ENCODE measurements around the gene PRKCZ.

The PRKCZ gene

GRCh38 chr1:2070016-2070415, 19.8 kb downstream of the PRKCZ start:
- no peak for DNase-seq (ENCODE audit: insufficient read length, low spot score)
- FAIRE-seq: no peak
- TF ChIP-seq POLR2A (IDR thresholded peaks at IDR 0.05; ENCODE audit: low read depth, low read length): no peak

- DNase-seq (ENCODE audit: insufficient read length, low spot score) (no peak), FAIRE-seq (no peak)
- TF ChIP-seq POLR2A (IDR thresholded peaks at IDR 0.05; ENCODE audit: low read depth, low read length) (no peak), TAF1 (IDR thresholded peaks at IDR 0.05; ENCODE audit: low read depth, low read length) (no peak)
Observed at GRCh38 chr1:2070800-2071530, 20.8 kb downstream of the PRKCZ start.

GRCh38 chr1:2072109-2072806, 22.0 kb downstream of the PRKCZ start:
- FAIRE-seq: no peak
- no peak for TF ChIP-seq PAX5 (IDR thresholded peaks at IDR 0.05; ENCODE audit: insufficient read depth, low read length, severe bottlenecking)
- TF ChIP-seq POU2F2 (IDR thresholded peaks at IDR 0.05; ENCODE audit: low read depth, low read length): no peak
- no peak for TF ChIP-seq POLR2AphosphoS5 (IDR thresholded peaks at IDR 0.05; ENCODE audit: low read depth, low read length)
- TF ChIP-seq SPI1 (IDR thresholded peaks at IDR 0.05; ENCODE audit: low read depth, low read length): no peak
- no peak for TF ChIP-seq POLR2A (IDR thresholded peaks at IDR 0.05; ENCODE audit: low read depth, low read length)
- no peak for TF ChIP-seq TAF1 (IDR thresholded peaks at IDR 0.05; ENCODE audit: low read depth, low read length)
- DNase-seq (ENCODE audit: insufficient read length, low spot score): no peak

DNA sequence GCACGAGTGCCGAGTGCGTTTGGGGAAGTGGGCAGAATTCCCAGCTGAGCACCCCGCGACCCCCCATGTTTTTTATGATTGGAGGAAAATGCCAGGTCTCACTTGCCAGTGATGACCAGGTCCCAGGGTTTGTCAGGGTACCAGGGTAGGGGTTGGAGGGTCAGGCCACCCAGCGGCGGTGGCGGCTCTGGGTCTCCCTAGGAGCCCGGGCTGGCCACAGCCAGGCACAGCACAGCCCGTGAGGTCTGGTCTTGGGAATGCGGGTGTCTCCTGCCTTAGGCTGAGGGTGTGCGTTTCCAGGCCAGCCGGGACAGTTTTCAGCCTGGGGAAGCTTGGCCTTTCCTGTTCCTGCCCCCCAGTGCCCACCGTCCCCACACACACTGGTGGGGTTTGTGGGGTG, 22.7 kb downstream of the PRKCZ start:
- DNase-seq (ENCODE audit: insufficient read length, low spot score): no peak
- TF ChIP-seq POU2F2 (IDR thresholded peaks at IDR 0.05; ENCODE audit: low read depth, low read length): no peak
- TF ChIP-seq SPI1 (IDR thresholded peaks at IDR 0.05; ENCODE audit: low read depth, low read length): no peak
- no peak for TF ChIP-seq TAF1 (IDR thresholded peaks at IDR 0.05; ENCODE audit: low read depth, low read length)
- FAIRE-seq: no peak

- no peak for DNase-seq (ENCODE audit: insufficient read length, low spot score)
- no peak for FAIRE-seq
- TF ChIP-seq SPI1 (IDR thresholded peaks at IDR 0.05; ENCODE audit: low read depth, low read length): no peak
- TF ChIP-seq POLR2A (IDR thresholded peaks at IDR 0.05; ENCODE audit: low read depth, low read length): no peak
- no peak for TF ChIP-seq POLR2AphosphoS5 (IDR thresholded peaks at IDR 0.05; ENCODE audit: low read depth, low read length)
- TF ChIP-seq PAX5 (IDR thresholded peaks at IDR 0.05; ENCODE audit: insufficient read depth, low read length, severe bottlenecking): no peak
- TF ChIP-seq POU2F2 (IDR thresholded peaks at IDR 0.05; ENCODE audit: low read depth, low read length): no peak
- no peak for TF ChIP-seq TAF1 (IDR thresholded peaks at IDR 0.05; ENCODE audit: low read depth, low read length)
Observed at GRCh38 chr1:2073382-2074230, 23.4 kb downstream of the PRKCZ start.

DNA sequence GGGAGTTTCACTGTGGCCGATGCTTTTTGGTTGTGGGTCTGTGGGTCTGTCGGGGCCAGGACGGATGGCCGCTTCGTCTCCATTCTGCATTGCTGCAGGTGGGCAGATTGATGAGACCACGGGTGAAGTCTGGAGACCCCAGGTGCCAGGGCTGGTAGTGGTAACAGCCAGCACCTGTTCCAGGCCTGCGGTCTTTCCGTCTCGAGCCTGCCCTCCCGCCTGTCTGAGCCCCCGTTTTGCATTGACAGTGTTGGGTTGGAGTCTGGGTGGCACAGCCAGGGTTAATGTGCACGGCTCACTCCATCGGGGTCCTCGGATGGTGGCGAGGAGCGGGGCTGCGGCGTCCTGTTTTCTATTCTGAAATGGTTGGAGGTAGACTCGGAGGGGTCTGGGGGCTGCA, 24.2 kb downstream of the PRKCZ start:
- DNase-seq (ENCODE audit: insufficient read length, low spot score) (no peak), FAIRE-seq (no peak)
- TF ChIP-seq POU2F2 (IDR thresholded peaks at IDR 0.05; ENCODE audit: low read depth, low read length) (no peak), POLR2AphosphoS5 (IDR thresholded peaks at IDR 0.05; ENCODE audit: low read depth, low read length) (no peak), TAF1 (IDR thresholded peaks at IDR 0.05; ENCODE audit: low read depth, low read length) (no peak), POLR2A (IDR thresholded peaks at IDR 0.05; ENCODE audit: low read depth, low read length) (no peak)

- DNase-seq (ENCODE audit: insufficient read length, low spot score) (no peak), FAIRE-seq (no peak)
- TF ChIP-seq POLR2A (IDR thresholded peaks at IDR 0.05; ENCODE audit: low read depth, low read length) (no peak), SPI1 (IDR thresholded peaks at IDR 0.05; ENCODE audit: low read depth, low read length) (no peak), POU2F2 (IDR thresholded peaks at IDR 0.05; ENCODE audit: low read depth, low read length) (no peak), POLR2AphosphoS5 (IDR thresholded peaks at IDR 0.05; ENCODE audit: low read depth, low read length) (no peak), PAX5 (IDR thresholded peaks at IDR 0.05; ENCODE audit: insufficient read depth, low read length, severe bottlenecking) (no peak), TAF1 (IDR thresholded peaks at IDR 0.05; ENCODE audit: low read depth, low read length) (no peak)
Observed at GRCh38 chr1:2074944-2075740, 24.9 kb downstream of the PRKCZ start.

GRCh38 chr1:2076826-2077225, 26.6 kb downstream of the PRKCZ start:
- no peak for DNase-seq (ENCODE audit: insufficient read length, low spot score)
- FAIRE-seq: no peak
- TF ChIP-seq TAF1 (IDR thresholded peaks at IDR 0.05; ENCODE audit: low read depth, low read length): no peak
- TF ChIP-seq SPI1 (IDR thresholded peaks at IDR 0.05; ENCODE audit: low read depth, low read length): no peak
- TF ChIP-seq POLR2A (IDR thresholded peaks at IDR 0.05; ENCODE audit: low read depth, low read length): no peak
- no peak for TF ChIP-seq POU2F2 (IDR thresholded peaks at IDR 0.05; ENCODE audit: low read depth, low read length)
- TF ChIP-seq PAX5 (IDR thresholded peaks at IDR 0.05; ENCODE audit: insufficient read depth, low read length, severe bottlenecking): no peak
- no peak for TF ChIP-seq POLR2AphosphoS5 (IDR thresholded peaks at IDR 0.05; ENCODE audit: low read depth, low read length)

DNA sequence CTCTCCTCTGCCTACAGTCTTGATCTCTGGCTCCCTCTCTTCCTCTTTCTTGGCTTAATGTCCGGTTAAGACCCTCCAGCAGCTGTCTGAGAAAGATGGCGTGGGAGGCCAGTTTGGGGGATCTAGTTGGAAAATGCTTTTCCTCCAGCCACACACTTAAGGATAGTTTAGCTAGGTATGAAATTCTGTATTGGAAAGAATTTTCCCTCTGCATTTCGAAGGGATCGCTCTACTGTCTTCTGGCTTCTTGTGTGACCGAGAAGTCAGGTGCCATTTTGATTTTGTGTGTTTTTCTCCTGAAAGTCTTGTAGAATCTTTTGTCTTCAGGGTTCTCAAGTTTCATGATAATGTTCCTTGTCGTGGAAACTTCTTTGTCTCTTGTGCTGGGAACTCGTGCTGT, 28.0 kb downstream of the PRKCZ start:
- no peak for FAIRE-seq
- no peak for TF ChIP-seq POU2F2 (IDR thresholded peaks at IDR 0.05; ENCODE audit: low read depth, low read length)
- TF ChIP-seq POLR2AphosphoS5 (IDR thresholded peaks at IDR 0.05; ENCODE audit: low read depth, low read length): no peak
- TF ChIP-seq POLR2A (IDR thresholded peaks at IDR 0.05; ENCODE audit: low read depth, low read length): no peak
- TF ChIP-seq TAF1 (IDR thresholded peaks at IDR 0.05; ENCODE audit: low read depth, low read length): no peak

More for the DNA sequence above, 28.0 kb downstream of the PRKCZ start:
- DNase-seq (ENCODE audit: insufficient read length, low spot score): no peak
